ENCODE results near the gene KLHL33.

- TF ChIP-seq CTCF (conservative IDR thresholded peaks at IDR 0.05 in 1 of 2, IDR thresholded peaks at IDR 0.05 in 1 of 2; ENCODE audit: extremely low read depth in 1 of 2, insufficient read depth in 1 of 2, low read depth in 1 of 2, low read length in 2 of 2) (no peak), EZH2 (IDR thresholded peaks at IDR 0.05; ENCODE audit: borderline replicate concordance, low read length) (no peak)
These were observed 10.9 kb upstream of the KLHL33 start for GRCh38 chr14:20446889-20447288.
